Panc1 (cell line): Measurements from ENCODE around the gene SDK2.
A peak's percentile ranks its signal among the peaks of the same experiment; 100 is the strongest.

Experiments used
- CTCF ChIP-seq: fragments of 450-650 bp; IDR thresholded peaks from 2 replicates; pipeline ENCODE4 v1.5.1; 2017; ENCODE audit warnings: mild to moderate bottlenecking
- POLR2AphosphoS5 ChIP-seq: IDR thresholded peaks from 2 replicates; pipeline ENCODE4 v1.6.1; 2012; ENCODE audit warnings: mild to moderate bottlenecking, low read depth, low read length, moderate library complexity
- SIN3A ChIP-seq: IDR thresholded peaks from 2 replicates; pipeline ENCODE4 v1.6.1; 2012; ENCODE audit warnings: low read depth, mild to moderate bottlenecking, low read length, moderate library complexity, borderline replicate concordance; ENCODE audit not compliant: insufficient read depth

GRCh38 chr17:73660366-73660765, 16.1 kb upstream of the SDK2 start:
- TF ChIP-seq SIN3A (no peak), POLR2AphosphoS5 (no peak), CTCF (0 out of 2 replicates have a peak, but pooled peaks have one; percentile 3)
